Muscle layer of colon (tissue), 2 donors: ENCODE results near the gene NEDD4L.

Source experiments
- H3K27ac ChIP-seq: one replicate; pipeline ENCODE4 v1.7.0; 2013; ENCODE audit warnings: low read depth, mild to moderate bottlenecking, low read length, moderate library complexity
- H3K27me3 ChIP-seq, 2 donors: one replicate each; pipeline ENCODE4 v1.7.0; 2013; ENCODE audit warnings: low read length in 2 of 2, mild to moderate bottlenecking in 2 of 2; ENCODE audit not compliant: insufficient read depth in 2 of 2, control insufficient read depth in 1 of 2
- H3K36me3 ChIP-seq: one replicate; pipeline ENCODE4 v1.7.0; 2013; ENCODE audit warnings: mild to moderate bottlenecking, low read length; ENCODE audit not compliant: insufficient read depth
- H3K4me1 ChIP-seq: one replicate; pipeline ENCODE4 v1.7.0; 2013; ENCODE audit warnings: mild to moderate bottlenecking, low read length; ENCODE audit not compliant: insufficient read depth
- H3K4me3 ChIP-seq, 2 donors: one replicate each; pipeline ENCODE4 v1.7.0; 2013; ENCODE audit warnings: low read length in 2 of 2, low read depth in 1 of 2, mild to moderate bottlenecking in 1 of 2, moderate library complexity in 1 of 2
- H3K9ac ChIP-seq: one replicate; pipeline ENCODE4 v1.7.0; 2013; ENCODE audit warnings: low read length
- H3K9me3 ChIP-seq: one replicate; pipeline ENCODE4 v1.7.0; 2013; ENCODE audit warnings: mild to moderate bottlenecking, low read length
- donor health status: abdominal sarcoma.
- donor health status: Adenocarcinoma of cecum.

The NEDD4L gene

GRCh38 chr18:58308463-58308862 is 264.4 kb downstream of the NEDD4L start:
- Histone ChIP-seq H3K4me3 (no peak overlapping the region), H3K9me3 (no peaks in the 10 kb centered on the region), H3K4me1 (peaks cover 24% of the 10 kb centered on the region), H3K9ac (no peak overlapping the region), H3K36me3 (no peaks in the 10 kb centered on the region), H3K27ac (no peak overlapping the region), H3K27me3 (no peaks in the 10 kb centered on the region)

DNA sequence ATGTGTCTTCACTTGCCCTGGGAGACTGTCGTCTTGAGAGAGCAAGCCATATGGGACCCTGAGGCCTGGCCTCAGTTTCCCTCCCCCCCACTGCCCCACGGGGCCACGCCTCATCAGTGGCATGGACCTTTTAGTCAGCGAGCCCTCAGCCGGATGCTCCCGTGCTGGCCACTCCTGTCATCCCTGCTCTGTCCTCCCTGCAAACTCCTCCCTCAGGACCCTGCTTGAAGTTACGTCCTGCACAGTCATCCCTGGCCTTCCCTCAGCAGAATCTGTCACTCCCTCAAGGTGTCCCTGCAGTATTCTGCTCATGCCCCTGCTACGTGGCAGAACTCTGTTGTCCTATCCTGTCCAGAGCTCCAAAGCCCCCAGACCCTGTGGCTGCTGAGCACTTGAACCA is 265.1 kb downstream of the NEDD4L start:
- Histone ChIP-seq H3K9ac (no peak overlapping the region), H3K9me3 (no peaks in the 10 kb centered on the region), H3K27me3 (no peaks in the 10 kb centered on the region), H3K4me1 (peaks cover 30% of the 10 kb centered on the region), H3K27ac (no peak overlapping the region), H3K4me3 (no peak overlapping the region), H3K36me3 (no peaks in the 10 kb centered on the region)

- peak overlapping the region; percentile 6 for H3K9ac ChIP-seq
- no peak overlapping the region for H3K4me3 ChIP-seq
- no peaks in the 10 kb centered on the region for H3K36me3 ChIP-seq
- no peaks in the 10 kb centered on the region for H3K9me3 ChIP-seq
- H3K27me3 ChIP-seq = no peaks in the 10 kb centered on the region
- H3K27ac ChIP-seq = peak overlapping the region; percentile 21
- H3K4me1 ChIP-seq = peaks cover 34% of the 10 kb centered on the region
These were observed 265.7 kb downstream of the NEDD4L start for GRCh38 chr18:58309610-58310239.

DNA sequence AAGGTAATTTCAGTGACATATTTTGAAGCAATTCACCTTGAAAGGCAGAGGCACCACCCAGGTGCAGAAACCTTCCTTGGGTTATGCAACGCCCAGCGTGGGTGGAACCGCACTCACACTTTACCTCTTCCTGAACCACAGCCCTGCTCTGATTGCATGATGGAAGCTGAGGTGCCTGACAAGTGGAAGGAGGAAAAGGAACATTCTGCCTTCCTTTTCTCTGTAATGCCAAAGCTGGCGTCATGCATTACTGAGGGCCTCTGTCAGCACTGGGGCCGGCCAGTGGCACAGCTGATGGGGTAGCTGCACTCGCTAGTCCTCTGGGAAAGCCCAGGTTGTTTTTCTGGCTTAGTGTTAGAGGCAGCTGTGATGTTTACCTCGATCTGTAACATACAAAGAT is 266.5 kb downstream of the NEDD4L start:
- Histone ChIP-seq H3K27ac (peak overlapping the region; percentile 21), H3K36me3 (no peaks in the 10 kb centered on the region), H3K9me3 (no peaks in the 10 kb centered on the region), H3K9ac (peak overlapping the region; percentile 6), H3K4me3 (no peak overlapping the region), H3K4me1 (peaks cover 42% of the 10 kb centered on the region), H3K27me3 (no peaks in the 10 kb centered on the region)

DNA sequence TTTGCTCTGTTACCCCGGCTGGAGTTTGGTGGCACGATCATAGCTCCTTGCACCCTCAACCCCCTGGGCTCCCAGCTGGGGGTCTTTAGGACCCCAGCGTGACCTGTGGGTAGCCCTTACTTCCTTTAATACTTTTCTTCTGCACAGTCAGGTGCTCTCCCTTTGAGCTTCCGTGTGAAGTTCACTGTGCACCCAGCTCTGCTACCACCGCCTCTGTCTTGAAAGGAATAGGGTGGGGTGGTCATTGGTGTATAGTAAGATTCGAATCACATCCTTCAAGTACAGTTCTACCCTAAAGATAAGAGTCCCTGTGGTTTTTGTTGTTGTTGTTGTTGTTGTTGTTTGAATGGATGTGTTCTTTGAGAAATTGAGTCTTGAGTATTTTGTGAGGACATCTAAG is 267.4 kb downstream of the NEDD4L start:
- no peaks in the 10 kb centered on the region for H3K9me3 ChIP-seq
- H3K4me1 ChIP-seq = peaks cover 51% of the 10 kb centered on the region
- H3K4me3 ChIP-seq = no peak overlapping the region
- H3K36me3 ChIP-seq = no peaks in the 10 kb centered on the region
- H3K27me3 ChIP-seq = no peaks in the 10 kb centered on the region
- no peak overlapping the region for H3K9ac ChIP-seq
- no peak overlapping the region for H3K27ac ChIP-seq

GRCh38 chr18:58313491-58314032 is 269.5 kb downstream of the NEDD4L start:
- Histone ChIP-seq H3K4me3 (no peak overlapping the region), H3K36me3 (no peaks in the 10 kb centered on the region), H3K27me3 (no peaks in the 10 kb centered on the region), H3K9me3 (no peaks in the 10 kb centered on the region), H3K27ac (peak overlapping the region; percentile 7), H3K4me1 (peaks cover 64% of the 10 kb centered on the region), H3K9ac (no peak overlapping the region)

- no peaks in the 10 kb centered on the region for H3K9me3 ChIP-seq
- H3K27me3 ChIP-seq = no peaks in the 10 kb centered on the region
- no peak overlapping the region for H3K9ac ChIP-seq
- H3K36me3 ChIP-seq = no peaks in the 10 kb centered on the region
- peak overlapping the region; percentile 7 for H3K27ac ChIP-seq
- H3K4me1 ChIP-seq = peaks cover 69% of the 10 kb centered on the region
- no peak overlapping the region for H3K4me3 ChIP-seq
These were observed 270.3 kb downstream of the NEDD4L start for GRCh38 chr18:58314284-58314683.

DNA sequence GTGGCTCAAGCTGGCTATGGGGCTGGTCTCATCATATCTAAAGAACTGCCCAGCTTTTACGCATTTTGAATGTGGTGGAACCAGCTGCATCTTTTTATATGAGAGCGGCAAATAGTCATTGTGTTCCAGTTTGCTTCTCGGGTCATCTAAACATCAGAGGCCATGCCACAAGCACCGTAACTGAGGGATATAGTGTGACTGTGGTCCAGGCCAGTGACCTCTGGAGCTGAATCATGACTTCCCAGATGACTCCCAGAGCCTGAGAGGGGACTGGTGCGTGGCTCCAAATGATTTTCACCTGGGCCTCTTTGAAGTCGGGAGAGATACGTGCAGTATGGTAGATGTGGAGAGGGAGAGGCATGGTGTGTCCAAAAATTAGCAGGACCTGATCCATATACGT is 271.0 kb downstream of the NEDD4L start:
- H3K9me3 ChIP-seq = no peaks in the 10 kb centered on the region
- H3K4me1 ChIP-seq = peaks cover 64% of the 10 kb centered on the region
- no peaks in the 10 kb centered on the region for H3K36me3 ChIP-seq
- no peaks in the 10 kb centered on the region for H3K27me3 ChIP-seq
- H3K9ac ChIP-seq = no peak overlapping the region
- H3K4me3 ChIP-seq = no peak overlapping the region
- peak overlapping the region; percentile 12 for H3K27ac ChIP-seq

- H3K4me1 ChIP-seq = peaks cover 57% of the 10 kb centered on the region
- no peaks in the 10 kb centered on the region for H3K9me3 ChIP-seq
- no peaks in the 10 kb centered on the region for H3K27me3 ChIP-seq
- H3K4me3 ChIP-seq = no peak overlapping the region
- H3K9ac ChIP-seq = no peak overlapping the region
- H3K27ac ChIP-seq = peak overlapping the region; percentile 62
- no peaks in the 10 kb centered on the region for H3K36me3 ChIP-seq
These were observed 271.8 kb downstream of the NEDD4L start for GRCh38 chr18:58315739-58316215.

DNA sequence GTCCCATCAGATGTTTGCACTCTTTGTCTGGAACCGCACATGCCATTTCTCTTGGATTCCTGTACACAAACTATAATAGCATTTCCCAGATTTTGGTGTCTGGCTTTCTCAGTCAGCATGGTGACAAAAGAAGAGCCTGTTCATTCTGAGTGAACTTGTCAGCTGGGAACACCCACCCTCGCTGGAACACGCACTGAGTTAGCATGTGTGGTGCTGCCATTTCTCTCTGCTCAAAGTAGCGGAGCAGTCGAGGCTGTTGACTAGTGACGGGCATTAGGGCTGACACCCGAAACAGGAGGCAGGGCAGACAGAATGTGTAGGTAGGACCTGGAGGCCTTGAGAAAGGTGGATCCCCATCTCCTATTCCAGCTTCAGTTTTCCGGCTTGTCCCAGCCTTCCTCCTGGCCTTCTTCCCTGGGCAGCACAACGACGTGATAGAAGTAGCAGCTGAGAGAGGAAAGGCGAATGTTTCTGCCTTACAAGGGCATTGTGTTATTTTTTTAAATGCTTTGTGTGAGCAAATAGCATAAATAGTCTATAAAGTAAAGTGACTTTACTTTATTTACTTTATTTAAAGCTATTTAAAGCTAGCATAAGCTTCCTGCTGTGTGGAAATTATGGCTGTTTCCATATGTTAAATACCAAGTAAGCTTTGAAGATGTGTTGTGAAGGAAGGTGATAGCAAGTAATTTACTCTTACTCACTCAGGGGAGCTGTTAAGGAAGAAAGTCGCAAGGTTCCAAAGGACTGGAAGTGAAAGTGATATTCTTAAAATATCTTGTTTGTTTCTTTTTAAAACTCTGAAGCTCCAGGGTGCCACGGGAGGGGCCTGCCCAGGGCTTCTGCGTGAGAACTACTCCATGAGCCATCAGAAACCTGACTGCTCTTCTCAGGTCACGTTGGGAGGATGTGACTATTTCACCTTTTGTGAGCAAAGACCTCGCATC is 272.6 kb downstream of the NEDD4L start:
- H3K27ac ChIP-seq = peak overlapping the region; percentile 62
- H3K36me3 ChIP-seq = no peaks in the 10 kb centered on the region
- H3K9ac ChIP-seq = peak overlapping the region; percentile 27
- H3K4me3 ChIP-seq = no peak overlapping the region
- peaks cover 57% of the 10 kb centered on the region for H3K4me1 ChIP-seq
- H3K9me3 ChIP-seq = no peaks in the 10 kb centered on the region
- no peaks in the 10 kb centered on the region for H3K27me3 ChIP-seq

DNA sequence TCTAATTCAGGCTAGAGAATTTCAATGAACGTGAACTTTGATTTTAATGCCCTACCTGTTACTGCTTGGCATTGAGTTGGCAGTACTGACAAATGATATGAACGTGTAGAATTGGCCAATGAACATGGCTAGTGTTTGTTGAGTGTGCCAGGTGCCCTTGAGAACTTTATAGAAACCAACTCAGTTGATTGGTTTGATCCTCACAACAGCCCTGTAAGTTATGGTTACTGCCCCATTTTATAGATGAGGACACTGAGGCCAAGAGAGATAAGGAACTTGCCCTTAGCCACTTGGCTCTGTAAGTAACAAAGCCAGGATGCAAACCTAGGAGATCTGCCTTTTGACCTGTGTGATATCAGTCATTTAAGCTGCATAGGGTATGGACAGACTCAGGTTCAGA is 275.7 kb downstream of the NEDD4L start:
- H3K9me3 ChIP-seq = no peaks in the 10 kb centered on the region
- H3K4me1 ChIP-seq = peaks cover 47% of the 10 kb centered on the region
- peaks cover 6% of the 10 kb centered on the region for H3K36me3 ChIP-seq
- H3K4me3 ChIP-seq = no peak overlapping the region
- no peak overlapping the region for H3K27ac ChIP-seq
- no peak overlapping the region for H3K9ac ChIP-seq
- H3K27me3 ChIP-seq = no peaks in the 10 kb centered on the region
